HEK293T (cell line): Measurements from ENCODE around the gene PRR29.

Source experiments
- CTCF ChIA-PET: fragments of 350-600 bp; formaldehyde crosslinking; extraction: SDS; loops from one replicate; lab custom pipeline; 2021; ENCODE audit warnings: antibody characterized with exemption, inconsistent platforms; lab: Yijun Ruan, JAX
- POLR2A ChIA-PET: fragments of 350-600 bp; formaldehyde crosslinking; extraction: SDS; loops from one replicate; lab custom pipeline; 2020; ENCODE audit warnings: antibody characterized with exemption, inconsistent platforms; lab: Yijun Ruan, JAX
- DNase-seq: peaks from one replicate; pipeline ENCODE4 v3.0.0; 2012; ENCODE audit warnings: mixed read lengths; ENCODE audit errors: extremely low spot score
- ARNT ChIP-seq: fragments of 450-650 bp; IDR thresholded peaks from 2 replicates; pipeline ENCODE4 v1.6.1; 2017; ENCODE audit warnings: mild to moderate bottlenecking
- BHLHE40 ChIP-seq: fragments of 450-650 bp; IDR thresholded peaks from 2 replicates; pipeline ENCODE4 v1.6.1; 2016; ENCODE audit warnings: mild to moderate bottlenecking, moderate library complexity, borderline replicate concordance
- CTBP1 ChIP-seq: fragments of 450-650 bp; IDR thresholded peaks from 2 replicates; pipeline ENCODE4 v1.6.1; 2016; ENCODE audit warnings: borderline replicate concordance
- ELF4 ChIP-seq: fragments of 450-650 bp; IDR thresholded peaks from 2 replicates; pipeline ENCODE4 v1.6.1; 2017; ENCODE audit warnings: antibody characterized with exemption
- FOXA1 ChIP-seq: fragments of 450-650 bp; IDR thresholded peaks from 2 replicates; pipeline ENCODE4 v1.6.1; 2016; ENCODE audit warnings: mild to moderate bottlenecking
- FOXK2 ChIP-seq: fragments of 450-650 bp; IDR thresholded peaks from 2 replicates; pipeline ENCODE4 v1.6.1; 2016; ENCODE audit warnings: mild to moderate bottlenecking
- FOXM1 ChIP-seq: fragments of 450-650 bp; IDR thresholded peaks from 2 replicates; pipeline ENCODE4 v1.6.1; 2017; ENCODE audit warnings: mild to moderate bottlenecking, borderline replicate concordance
- HDGF ChIP-seq: fragments of 450-650 bp; IDR thresholded peaks from 2 replicates; pipeline ENCODE4 v1.6.1; 2017; ENCODE audit warnings: antibody characterized with exemption, borderline replicate concordance
- L3MBTL2 ChIP-seq: fragments of 450-650 bp; conservative IDR thresholded peaks from 2 replicates; pipeline ENCODE4 v1.6.1; 2016; ENCODE audit warnings: mild to moderate bottlenecking
- LEF1 ChIP-seq: fragments of 450-650 bp; IDR thresholded peaks from 2 replicates; pipeline ENCODE4 v1.6.1; 2017; ENCODE audit warnings: mild to moderate bottlenecking, borderline replicate concordance
- NFRKB ChIP-seq: fragments of 450-650 bp; IDR thresholded peaks from 2 replicates; pipeline ENCODE4 v1.6.1; 2016; ENCODE audit warnings: mild to moderate bottlenecking, moderate library complexity
- PKNOX1 ChIP-seq: fragments of 450-650 bp; IDR thresholded peaks from 2 replicates; pipeline ENCODE4 v1.6.1; 2016
- SP1 ChIP-seq: fragments of 450-650 bp; IDR thresholded peaks from 2 replicates; pipeline ENCODE4 v1.6.1; 2017
- SUZ12 ChIP-seq: fragments of 450-650 bp; IDR thresholded peaks from 2 replicates; pipeline ENCODE4 v1.6.1; 2016; ENCODE audit warnings: mild to moderate bottlenecking
- TARDBP ChIP-seq: fragments of 450-650 bp; IDR thresholded peaks from 2 replicates; pipeline ENCODE4 v1.6.1; 2016
- ZNF384 ChIP-seq: fragments of 450-650 bp; IDR thresholded peaks from 2 replicates; pipeline ENCODE4 v1.6.1; 2016

Gene PRR29

GRCh38 chr17:64045176-64045575 lies 47.0 kb downstream of the PRR29 start:
- CTCF ChIA-PET = interaction anchor here (3.2 kb wide), 1 partner anchor 88 kb away, joined by 7 read pairs; no protein-coding TSS in a partner anchor
- TF ChIP-seq PKNOX1 (no peak), TARDBP (no peak), L3MBTL2 (no peak), FOXM1 (no peak), CTBP1 (no peak), BHLHE40 (no peak), HDGF (no peak), ZNF384 (no peak), ELF4 (no peak), FOXK2 (no peak), FOXA1 (no peak), SP1 (no peak), NFRKB (no peak), ARNT (no peak), LEF1 (no peak), SUZ12 (no peak)

GRCh38 chr17:64048805-64049204 lies 50.7 kb downstream of the PRR29 start:
- POLR2A ChIA-PET = no interaction called here
- no peak for DNase-seq

More at GRCh38 chr17:64045176-64045575, 47.0 kb downstream of the PRR29 start:
- DNase-seq = no peak
- POLR2A ChIA-PET = no interaction called here

GRCh38 chr17:64051153-64051552 lies 53.0 kb downstream of the PRR29 start:
- TF ChIP-seq HDGF (no peak), PKNOX1 (no peak), ZNF384 (no peak), FOXK2 (no peak), TARDBP (no peak), BHLHE40 (no peak), CTBP1 (no peak)
- DNase-seq = no peak
- ChIA-PET CTCF (no interaction called here), POLR2A (interaction anchor here (1.2 kb wide), 1 partner anchor 95 kb away, joined by 3 read pairs; no protein-coding TSS in a partner anchor)

More at GRCh38 chr17:64048805-64049204, 50.7 kb downstream of the PRR29 start:
- CTCF ChIA-PET = interaction anchor here (0.6 kb wide), 1 partner anchor 85 kb away, joined by 3 read pairs; no protein-coding TSS in a partner anchor
- TF ChIP-seq LEF1 = no peak
- TF ChIP-seq SP1 = no peak
- TF ChIP-seq ARNT = no peak
- no peak for TF ChIP-seq NFRKB
- no peak for TF ChIP-seq SUZ12
- TF ChIP-seq FOXM1 = no peak
- no peak for TF ChIP-seq FOXA1
- no peak for TF ChIP-seq CTBP1
- no peak for TF ChIP-seq BHLHE40
- TF ChIP-seq PKNOX1 = no peak
- no peak for TF ChIP-seq FOXK2
- TF ChIP-seq L3MBTL2 = no peak
- TF ChIP-seq HDGF = no peak
- no peak for TF ChIP-seq ZNF384
- no peak for TF ChIP-seq ELF4
- TF ChIP-seq TARDBP = no peak

- no peak for TF ChIP-seq TARDBP
- no peak for DNase-seq
- POLR2A ChIA-PET = no interaction called here
- CTCF ChIA-PET = interaction anchor here (1.9 kb wide), 1 partner anchor 10 kb away, joined by 6 read pairs; no protein-coding TSS in a partner anchor
These were observed 55.0 kb downstream of the PRR29 start for GRCh38 chr17:64053101-64053500.
